Measurements from ENCODE around the gene TSC2.
A peak's percentile ranks its signal among the peaks of the same experiment; 100 is the strongest.

Gene TSC2

DNA sequence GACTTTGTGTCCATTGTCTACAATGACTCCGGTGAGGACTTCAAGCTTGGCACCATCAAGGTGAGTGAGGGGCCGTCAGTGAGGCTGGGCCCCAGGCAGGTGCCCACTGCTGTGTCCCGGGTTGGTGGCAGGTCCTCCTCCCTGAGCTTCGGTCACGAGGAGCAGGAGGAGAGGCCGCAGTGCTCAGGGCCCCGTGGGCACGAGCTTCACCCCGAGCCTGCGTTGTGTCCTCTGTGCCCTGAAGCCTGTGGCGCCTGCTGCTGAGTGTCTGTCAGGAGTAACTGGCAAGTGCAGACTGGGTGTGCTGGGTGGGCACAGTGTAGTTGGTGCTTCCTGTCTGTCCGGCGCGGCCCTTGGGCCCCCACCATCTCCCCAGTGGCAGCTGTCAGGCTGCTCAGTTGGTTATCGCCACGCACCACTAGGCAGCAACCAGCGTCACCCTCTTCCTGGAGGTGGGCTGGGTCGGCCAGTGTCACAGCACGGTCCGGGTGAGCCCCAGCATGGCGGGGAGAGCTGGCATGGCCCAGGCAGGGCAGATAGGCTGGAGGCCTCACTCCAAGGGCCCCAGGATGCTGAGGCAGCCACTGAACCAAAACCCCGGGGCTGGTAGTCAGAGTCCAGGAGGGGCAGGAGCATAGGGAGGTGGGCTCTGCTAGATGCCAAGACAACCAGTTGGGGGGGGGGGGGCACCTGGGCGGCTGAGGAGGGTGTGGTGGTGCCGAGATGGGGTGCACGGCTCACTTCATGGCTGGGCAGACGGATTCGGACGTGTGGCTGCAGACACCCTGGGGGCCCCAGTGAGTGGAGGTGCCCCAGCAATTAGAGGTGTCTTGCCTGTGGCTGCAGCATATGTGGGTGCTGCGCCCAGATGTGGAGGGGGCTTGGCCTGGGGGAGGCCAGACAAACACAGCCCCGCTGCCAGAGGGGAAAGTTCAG lies 39.3 kb downstream of the TSC2 start:
- H3K4me3 ChIP-seq (ENCODE audit: insufficient read depth, low read depth, low read length) = no peak overlapping the region
- no peaks in the 10 kb centered on the region for H3K27me3 ChIP-seq (ENCODE audit: control insufficient read depth, insufficient read depth, low read length, poor library complexity, severe bottlenecking)
- H3K27ac ChIP-seq (ENCODE audit: insufficient read depth, low read depth, low read length, poor library complexity, severe bottlenecking) = no peak overlapping the region
- H3K4me1 ChIP-seq (ENCODE audit: control insufficient read depth, insufficient read depth, low read length) = peaks cover 4% of the 10 kb centered on the region
- no peaks in the 10 kb centered on the region for H3K9me3 ChIP-seq (ENCODE audit: control insufficient read depth, low read length)
- H3K36me3 ChIP-seq (ENCODE audit: control insufficient read depth, insufficient read depth, low read length) = peaks cover 12% of the 10 kb centered on the region
- WGBS, 2 experiments = 96% methylated on average over 29 to 30 of the region's 30 CpGs

DNA sequence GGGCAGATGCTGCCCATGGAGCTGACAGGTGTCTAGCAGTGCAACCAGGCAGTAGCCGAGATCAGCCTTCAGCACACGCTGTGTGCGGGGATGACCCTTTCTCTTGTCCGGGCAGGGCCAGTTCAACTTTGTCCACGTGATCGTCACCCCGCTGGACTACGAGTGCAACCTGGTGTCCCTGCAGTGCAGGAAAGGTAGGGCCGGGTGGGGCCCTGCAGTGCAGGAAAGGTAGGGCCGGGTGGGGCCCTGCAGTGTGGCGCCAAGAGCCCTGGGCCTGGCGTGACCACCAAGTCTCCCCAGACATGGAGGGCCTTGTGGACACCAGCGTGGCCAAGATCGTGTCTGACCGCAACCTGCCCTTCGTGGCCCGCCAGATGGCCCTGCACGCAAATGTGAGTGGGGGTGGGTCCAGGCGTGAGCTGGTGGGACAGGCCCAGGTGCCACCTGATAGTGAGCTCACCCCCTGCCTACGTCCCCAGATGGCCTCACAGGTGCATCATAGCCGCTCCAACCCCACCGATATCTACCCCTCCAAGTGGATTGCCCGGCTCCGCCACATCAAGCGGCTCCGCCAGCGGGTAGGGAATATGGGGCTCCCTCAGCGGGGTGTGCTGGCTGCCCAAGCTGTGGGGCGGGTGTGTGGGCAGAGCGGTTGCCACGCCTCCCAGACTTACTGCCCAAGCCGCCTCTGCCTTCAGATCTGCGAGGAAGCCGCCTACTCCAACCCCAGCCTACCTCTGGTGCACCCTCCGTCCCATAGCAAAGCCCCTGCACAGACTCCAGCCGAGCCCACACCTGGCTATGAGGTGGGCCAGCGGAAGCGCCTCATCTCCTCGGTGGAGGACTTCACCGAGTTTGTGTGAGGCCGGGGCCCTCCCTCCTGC lies 40.2 kb downstream of the TSC2 start:
- 94 to 95% methylated on average over 41 of the region's 41 CpGs for WGBS, 2 experiments
- Histone ChIP-seq H3K9me3 (ENCODE audit: control insufficient read depth, low read length) (no peaks in the 10 kb centered on the region), H3K27ac (ENCODE audit: insufficient read depth, low read depth, low read length, poor library complexity, severe bottlenecking) (no peak overlapping the region), H3K4me1 (ENCODE audit: control insufficient read depth, insufficient read depth, low read length) (peaks cover 10% of the 10 kb centered on the region), H3K4me3 (ENCODE audit: insufficient read depth, low read depth, low read length) (no peak overlapping the region), H3K27me3 (ENCODE audit: control insufficient read depth, insufficient read depth, low read length, poor library complexity, severe bottlenecking) (no peaks in the 10 kb centered on the region), H3K36me3 (ENCODE audit: control insufficient read depth, insufficient read depth, low read length) (peaks cover 12% of the 10 kb centered on the region)

DNA sequence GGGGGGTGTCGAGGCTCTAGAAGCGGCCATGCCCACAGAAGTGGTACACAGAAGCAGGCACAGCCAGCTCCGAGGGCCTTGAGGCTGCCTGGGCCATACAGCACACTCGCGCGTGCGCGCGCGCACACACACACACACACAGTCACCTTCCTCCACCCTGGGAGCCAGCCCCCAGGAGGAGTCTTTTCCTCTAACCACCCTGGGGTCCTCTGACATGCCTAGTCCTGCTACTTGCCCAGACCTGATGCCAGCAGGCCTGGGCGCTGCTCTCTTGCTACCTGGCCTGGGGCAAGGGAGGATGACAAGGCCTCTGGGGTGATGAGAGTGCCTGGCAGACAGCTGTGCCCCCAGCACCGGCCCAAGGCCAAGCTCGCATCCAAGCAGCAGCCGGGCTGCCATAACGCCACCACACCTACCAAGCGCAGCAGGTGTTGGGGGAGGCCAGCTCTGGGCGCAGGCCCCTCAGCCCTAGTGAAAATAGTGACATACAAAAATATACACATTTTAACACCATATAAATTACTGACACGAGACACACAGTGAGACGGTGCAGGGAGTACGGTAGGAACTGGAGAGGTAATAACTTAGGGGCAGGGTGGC lies 41.1 kb downstream of the TSC2 start:
- peaks cover 12% of the 10 kb centered on the region for H3K36me3 ChIP-seq (ENCODE audit: control insufficient read depth, insufficient read depth, low read length)
- no peak overlapping the region for H3K4me3 ChIP-seq (ENCODE audit: insufficient read depth, low read depth, low read length)
- H3K4me1 ChIP-seq (ENCODE audit: control insufficient read depth, insufficient read depth, low read length) = peaks cover 10% of the 10 kb centered on the region
- H3K9me3 ChIP-seq (ENCODE audit: control insufficient read depth, low read length) = no peaks in the 10 kb centered on the region
- 93 to 97% methylated on average over 20 of the region's 20 CpGs for WGBS, 2 experiments
- no peak overlapping the region for H3K27ac ChIP-seq (ENCODE audit: insufficient read depth, low read depth, low read length, poor library complexity, severe bottlenecking)
- no peaks in the 10 kb centered on the region for H3K27me3 ChIP-seq (ENCODE audit: control insufficient read depth, insufficient read depth, low read length, poor library complexity, severe bottlenecking)

DNA sequence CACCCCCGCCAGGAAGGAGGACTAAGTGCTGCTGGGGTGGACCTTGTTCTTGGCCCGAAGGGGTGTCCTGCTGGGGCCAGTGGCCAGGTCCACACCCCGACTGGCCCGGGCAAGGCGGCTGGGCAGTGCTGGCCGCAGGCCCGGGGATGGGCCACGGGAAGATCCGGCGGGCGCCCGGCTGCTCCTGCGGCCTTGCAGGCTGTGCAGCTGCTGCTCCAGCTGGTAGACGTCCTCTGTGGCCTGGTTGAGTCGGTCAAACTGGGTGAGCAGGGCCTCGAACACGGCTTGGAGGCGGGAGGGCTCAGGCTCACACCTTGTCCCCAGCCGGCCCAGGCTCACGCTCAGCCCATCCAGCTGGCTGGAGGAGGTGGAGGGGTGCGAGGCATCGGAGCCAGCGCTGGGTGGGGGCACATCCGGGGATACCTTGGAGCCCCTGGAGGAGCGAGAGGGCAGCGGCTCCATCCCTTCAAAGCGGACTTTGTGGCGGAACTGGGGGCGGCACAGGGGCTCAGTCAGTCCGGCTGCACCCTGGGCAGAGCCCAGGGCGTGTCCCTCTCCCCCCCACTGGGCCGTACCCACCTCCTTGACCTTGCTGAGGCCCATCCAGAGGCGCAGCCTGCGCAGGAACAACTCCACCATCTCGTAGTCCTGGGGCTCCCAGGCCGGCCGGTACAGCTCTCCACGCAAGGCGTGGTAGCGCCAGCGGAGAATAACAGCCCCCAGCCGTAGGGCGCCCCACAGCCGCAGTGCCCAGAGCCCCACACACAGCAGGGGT lies 42.1 kb downstream of the TSC2 start:
- H3K4me3 ChIP-seq (ENCODE audit: insufficient read depth, low read depth, low read length) = no peak overlapping the region
- H3K27me3 ChIP-seq (ENCODE audit: control insufficient read depth, insufficient read depth, low read length, poor library complexity, severe bottlenecking) = no peaks in the 10 kb centered on the region
- peaks cover 12% of the 10 kb centered on the region for H3K36me3 ChIP-seq (ENCODE audit: control insufficient read depth, insufficient read depth, low read length)
- H3K27ac ChIP-seq (ENCODE audit: insufficient read depth, low read depth, low read length, poor library complexity, severe bottlenecking) = no peak overlapping the region
- 95 to 96% methylated on average over 44 of the region's 44 CpGs for WGBS, 2 experiments
- H3K9me3 ChIP-seq (ENCODE audit: control insufficient read depth, low read length) = no peaks in the 10 kb centered on the region
- peaks cover 10% of the 10 kb centered on the region for H3K4me1 ChIP-seq (ENCODE audit: control insufficient read depth, insufficient read depth, low read length)

DNA sequence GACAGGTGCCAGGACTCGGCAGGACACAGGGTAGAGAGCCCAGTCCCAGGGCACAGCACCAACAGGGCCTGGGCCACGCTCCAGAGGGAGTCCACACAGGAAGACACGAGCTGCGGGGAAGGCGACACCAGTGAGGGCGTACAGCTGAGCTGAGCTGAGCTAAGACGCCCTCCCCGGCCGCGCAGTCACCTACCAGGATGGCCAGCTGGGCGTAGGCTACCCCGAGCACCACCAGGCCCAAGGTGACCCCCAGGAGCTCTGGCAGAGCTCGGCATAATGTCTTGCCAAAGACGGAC lies 42.6 kb downstream of the TSC2 start:
- no peaks in the 10 kb centered on the region for H3K27me3 ChIP-seq (ENCODE audit: control insufficient read depth, insufficient read depth, low read length, poor library complexity, severe bottlenecking)
- H3K27ac ChIP-seq (ENCODE audit: insufficient read depth, low read depth, low read length, poor library complexity, severe bottlenecking) = no peak overlapping the region
- no peak overlapping the region for H3K4me3 ChIP-seq (ENCODE audit: insufficient read depth, low read depth, low read length)
- WGBS, 2 experiments = 90 to 91% methylated on average over 14 of the region's 14 CpGs
- peaks cover 12% of the 10 kb centered on the region for H3K36me3 ChIP-seq (ENCODE audit: control insufficient read depth, insufficient read depth, low read length)
- H3K9me3 ChIP-seq (ENCODE audit: control insufficient read depth, low read length) = no peaks in the 10 kb centered on the region
- peaks cover 10% of the 10 kb centered on the region for H3K4me1 ChIP-seq (ENCODE audit: control insufficient read depth, insufficient read depth, low read length)

DNA sequence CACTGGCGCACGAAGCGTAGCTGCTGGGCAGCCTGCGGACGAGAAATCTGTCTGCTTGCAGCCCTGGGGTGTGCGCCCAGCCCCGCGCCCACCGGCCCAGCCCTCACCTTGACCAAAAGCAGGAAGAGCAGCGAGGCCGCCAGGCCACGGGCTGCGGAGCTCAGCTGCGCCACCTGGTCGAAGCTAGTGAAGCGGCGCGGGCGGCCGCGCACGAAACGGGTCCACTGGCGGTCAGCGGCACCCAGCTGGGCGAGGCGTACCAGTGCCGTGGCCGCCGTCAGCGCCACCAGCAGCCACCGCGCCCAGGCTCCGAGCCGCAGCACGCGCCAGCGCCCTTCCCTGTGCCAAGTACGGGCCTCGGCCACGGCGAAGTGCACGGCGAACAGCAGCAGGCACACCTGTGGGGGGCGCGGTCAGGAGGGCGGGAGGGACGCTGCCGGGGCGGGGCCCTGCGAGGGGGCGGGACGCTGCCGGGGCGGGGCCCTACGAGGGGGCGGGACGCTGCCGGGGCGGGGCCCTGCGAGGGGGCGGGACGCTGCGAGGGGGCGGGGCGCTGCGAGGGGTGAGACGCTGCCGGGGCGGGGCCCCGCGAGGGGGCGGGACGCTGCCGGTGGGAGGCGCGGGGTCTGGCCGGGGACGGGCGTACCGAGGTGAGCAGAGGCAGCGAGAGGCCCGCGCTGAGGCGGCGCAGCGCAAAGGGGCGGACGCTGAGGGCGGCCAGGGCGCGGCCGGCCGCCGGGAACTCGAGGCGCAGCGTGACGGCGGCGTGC lies 43.2 kb downstream of the TSC2 start:
- Histone ChIP-seq H3K4me3 (ENCODE audit: insufficient read depth, low read depth, low read length) (peak overlapping the region; percentile 32), H3K9me3 (ENCODE audit: control insufficient read depth, low read length) (no peaks in the 10 kb centered on the region), H3K4me1 (ENCODE audit: control insufficient read depth, insufficient read depth, low read length) (peaks cover 10% of the 10 kb centered on the region), H3K36me3 (ENCODE audit: control insufficient read depth, insufficient read depth, low read length) (peaks cover 12% of the 10 kb centered on the region), H3K27ac (ENCODE audit: insufficient read depth, low read depth, low read length, poor library complexity, severe bottlenecking) (no peak overlapping the region), H3K27me3 (ENCODE audit: control insufficient read depth, insufficient read depth, low read length, poor library complexity, severe bottlenecking) (no peaks in the 10 kb centered on the region)
- WGBS, 2 experiments = 7 to 8% methylated on average over 101 of the region's 101 CpGs

DNA sequence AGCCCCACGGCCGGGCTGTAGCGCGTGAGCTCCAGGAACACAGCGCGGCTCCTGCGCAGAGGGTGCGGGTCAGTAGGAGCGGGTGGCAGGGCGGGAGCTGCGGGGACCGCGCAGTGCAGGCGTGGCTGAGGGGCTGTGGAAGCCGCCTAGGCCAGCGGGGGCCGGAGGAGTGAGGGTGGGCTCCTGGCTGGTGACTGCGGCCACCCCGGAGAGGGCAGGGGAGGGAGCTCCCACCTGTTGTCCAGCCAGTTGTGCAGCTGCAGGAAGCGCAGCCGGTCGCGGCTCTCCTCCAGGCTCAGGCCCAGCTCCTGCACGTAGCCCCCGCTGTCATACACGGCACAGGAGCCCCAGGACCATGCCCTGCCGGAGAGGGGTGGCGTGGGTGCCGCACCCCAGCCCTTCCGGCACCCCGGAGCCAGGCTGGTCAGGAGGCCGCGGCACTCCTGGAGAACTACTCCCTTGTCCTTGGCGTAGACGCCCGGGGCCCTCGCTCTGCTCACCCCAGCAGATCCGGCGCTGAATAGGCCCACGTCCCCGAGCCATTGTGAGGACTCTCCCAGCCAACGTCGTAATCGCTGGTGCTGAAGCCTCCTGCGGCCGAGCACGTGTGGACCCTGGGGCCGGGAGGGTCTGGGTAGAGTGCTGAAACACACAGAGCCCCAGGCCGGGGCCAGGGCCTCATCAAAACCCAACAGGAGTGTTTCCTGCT lies 43.9 kb downstream of the TSC2 start:
- H3K9me3 ChIP-seq (ENCODE audit: control insufficient read depth, low read length) = no peaks in the 10 kb centered on the region
- H3K4me1 ChIP-seq (ENCODE audit: control insufficient read depth, insufficient read depth, low read length) = peaks cover 10% of the 10 kb centered on the region
- 34 to 35% methylated on average over 49 of the region's 49 CpGs for WGBS, 2 experiments
- peaks cover 12% of the 10 kb centered on the region for H3K36me3 ChIP-seq (ENCODE audit: control insufficient read depth, insufficient read depth, low read length)
- H3K4me3 ChIP-seq (ENCODE audit: insufficient read depth, low read depth, low read length) = peak overlapping the region; percentile 32
- no peaks in the 10 kb centered on the region for H3K27me3 ChIP-seq (ENCODE audit: control insufficient read depth, insufficient read depth, low read length, poor library complexity, severe bottlenecking)
- no peak overlapping the region for H3K27ac ChIP-seq (ENCODE audit: insufficient read depth, low read depth, low read length, poor library complexity, severe bottlenecking)

DNA sequence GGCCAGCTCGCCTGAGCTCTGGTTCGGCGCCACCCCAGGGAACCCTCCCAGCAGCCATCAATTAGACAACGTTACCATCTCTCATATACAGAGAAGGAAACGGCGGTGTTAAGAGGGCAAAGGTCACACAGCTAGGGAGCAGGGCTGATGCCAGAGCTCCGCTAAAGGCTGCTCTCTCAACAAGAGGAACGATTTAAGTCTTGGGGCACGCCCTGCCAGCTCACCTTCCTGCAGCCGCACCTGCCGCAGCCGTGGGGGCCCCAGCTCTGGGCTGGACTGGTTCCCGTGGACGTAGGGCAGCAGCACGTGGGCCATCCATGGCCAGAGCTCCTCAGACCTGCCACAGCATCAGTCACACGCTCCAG lies 44.5 kb downstream of the TSC2 start:
- Histone ChIP-seq H3K27ac (ENCODE audit: insufficient read depth, low read depth, low read length, poor library complexity, severe bottlenecking) (no peak overlapping the region), H3K9me3 (ENCODE audit: control insufficient read depth, low read length) (no peaks in the 10 kb centered on the region), H3K4me1 (ENCODE audit: control insufficient read depth, insufficient read depth, low read length) (peaks cover 10% of the 10 kb centered on the region), H3K36me3 (ENCODE audit: control insufficient read depth, insufficient read depth, low read length) (peaks cover 12% of the 10 kb centered on the region), H3K27me3 (ENCODE audit: control insufficient read depth, insufficient read depth, low read length, poor library complexity, severe bottlenecking) (no peaks in the 10 kb centered on the region), H3K4me3 (ENCODE audit: insufficient read depth, low read depth, low read length) (no peak overlapping the region)
- 80 to 83% methylated on average over 16 of the region's 16 CpGs for WGBS, 2 experiments

DNA sequence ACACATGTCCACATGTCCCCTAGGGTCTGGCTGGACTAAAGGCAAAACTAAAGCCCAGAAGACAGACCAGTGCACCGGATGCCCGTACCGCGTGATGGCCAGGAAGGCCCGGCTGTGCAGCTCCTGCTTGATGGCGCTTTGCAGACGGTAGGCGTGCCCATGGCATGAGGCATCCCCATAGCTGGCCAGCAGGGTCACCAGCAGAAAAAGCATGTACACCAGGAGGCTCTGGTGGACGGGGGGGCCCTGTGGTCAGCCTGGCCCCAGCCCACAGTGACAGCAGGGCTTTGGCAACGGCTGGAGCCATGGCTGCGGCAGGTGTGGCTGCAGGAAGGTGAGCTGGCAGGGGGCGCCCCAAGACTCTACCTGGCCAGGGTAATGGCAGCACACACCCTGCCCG lies 45.1 kb downstream of the TSC2 start:
- no peaks in the 10 kb centered on the region for H3K27me3 ChIP-seq (ENCODE audit: control insufficient read depth, insufficient read depth, low read length, poor library complexity, severe bottlenecking)
- H3K4me1 ChIP-seq (ENCODE audit: control insufficient read depth, insufficient read depth, low read length) = peaks cover 10% of the 10 kb centered on the region
- H3K9me3 ChIP-seq (ENCODE audit: control insufficient read depth, low read length) = no peaks in the 10 kb centered on the region
- 96 to 97% methylated on average over 13 of the region's 13 CpGs for WGBS, 2 experiments
- peaks cover 12% of the 10 kb centered on the region for H3K36me3 ChIP-seq (ENCODE audit: control insufficient read depth, insufficient read depth, low read length)
- no peak overlapping the region for H3K27ac ChIP-seq (ENCODE audit: insufficient read depth, low read depth, low read length, poor library complexity, severe bottlenecking)
- H3K4me3 ChIP-seq (ENCODE audit: insufficient read depth, low read depth, low read length) = no peak overlapping the region

Measured in ectodermal cell (in vitro differentiated cells).